ENCODE results near the gene HEYL. TPM values are rescaled to one million over a fixed set of nuclear protein-coding genes. Genes with fewer than 3 reads are reported as not detected.

HEYL gene
- total RNA-seq, 1 experiment from 2014 or later, result 8.8 TPM

GRCh38 chr1:39666772-39667171, 27.3 kb upstream of the HEYL start (continued):
- TF ChIP-seq CTCF (IDR thresholded peaks at IDR 0.05 in 2 of 3, conservative IDR thresholded peaks at IDR 0.05 in 1 of 3; ENCODE audit: borderline replicate concordance in 1 of 3, insufficient read depth in 1 of 3, low read depth in 2 of 3, low read length in 2 of 3) (no peak), ZFX (IDR thresholded peaks at IDR 0.05) (no peak), YY1 (IDR thresholded peaks at IDR 0.05; ENCODE audit: extremely low read depth, insufficient replicate concordance, low read depth, low read length) (no peak), ELF1 (IDR thresholded peaks at IDR 0.05; ENCODE audit: borderline replicate concordance, low read depth) (no peak)

GRCh38 chr1:39663559-39663958, 24.1 kb upstream of the HEYL start:
- no peak overlapping the region for H3K9ac ChIP-seq (ENCODE audit: low read length)
- no peaks in the 10 kb centered on the region for H4K20me1 ChIP-seq (ENCODE audit: insufficient read depth)
- no peaks in the 10 kb centered on the region for H3K9me3 ChIP-seq (ENCODE audit: control insufficient read depth in 1 of 2, insufficient read depth in 1 of 2, low read depth in 1 of 2, low read length in 2 of 2)
- no peaks in the 10 kb centered on the region for H3K79me2 ChIP-seq (ENCODE audit: insufficient read depth, low read length)
- H3K27ac ChIP-seq (ENCODE audit: low read depth, low read length), result no peak overlapping the region
- H3K4me2 ChIP-seq (ENCODE audit: low read length), result no peak overlapping the region
- RAD21 ChIA-PET (ENCODE audit: low non-redundant PET in 1 of 2, low total read pairs in 2 of 2, uncharacterized antibody in 2 of 2, unreplicated experiment in 2 of 2), result no interaction called here
- ATAC-seq (peak; percentile 76), DNase-seq (ENCODE audit: low read depth, low spot score) (no peak)
- H2AFZ ChIP-seq (ENCODE audit: low read depth, low read length, poor library complexity, severe bottlenecking), result no peak overlapping the region
- CTCF ChIA-PET, result no interaction called here
- H3K36me3 ChIP-seq (ENCODE audit: control insufficient read depth in 1 of 2, insufficient read depth in 2 of 2, low read length in 2 of 2), result no peaks in the 10 kb centered on the region
- intact Hi-C loops (cut with micrococcal nuclease), result no loop called here
- no TSS peak for BruUV-seq (replicated peaks)
- TF ChIP-seq ZNF274 (IDR thresholded peaks at IDR 0.05; ENCODE audit: low read depth, low read length), result no peak
- POLR2A ChIA-PET, result no interaction called here
- H3K27me3 ChIP-seq (ENCODE audit: insufficient read depth, low read length), result no peaks in the 10 kb centered on the region
- H3K4me3 ChIP-seq (replicated peaks in 1 of 2; ENCODE audit: low read depth in 1 of 2, low read length in 2 of 2), result no peak overlapping the region
- H3K9me2 ChIP-seq (ENCODE audit: insufficient read depth), result no peaks in the 10 kb centered on the region
- no peaks in the 10 kb centered on the region for H3K4me1 ChIP-seq (ENCODE audit: control insufficient read depth in 1 of 2, insufficient read depth in 2 of 2, low read length in 2 of 2)

- no peaks in the 10 kb centered on the region for H3K27me3 ChIP-seq (ENCODE audit: insufficient read depth, low read length)
- ChIA-PET POLR2A (no interaction called here), RAD21 (ENCODE audit: low non-redundant PET in 1 of 2, low total read pairs in 2 of 2, uncharacterized antibody in 2 of 2, unreplicated experiment in 2 of 2) (no interaction called here), CTCF (no interaction called here)
- TF ChIP-seq CEBPB (IDR thresholded peaks at IDR 0.05; ENCODE audit: low read depth) (no peak), ZNF274 (IDR thresholded peaks at IDR 0.05; ENCODE audit: low read depth, low read length) (no peak), POLR2A (IDR thresholded peaks at IDR 0.05; ENCODE audit: borderline replicate concordance, extremely low read depth, insufficient read depth, insufficient read length) (no peak), ZFX (IDR thresholded peaks at IDR 0.05) (no peak), YY1 (IDR thresholded peaks at IDR 0.05; ENCODE audit: extremely low read depth, insufficient replicate concordance, low read depth, low read length) (no peak), MAX (IDR thresholded peaks at IDR 0.05) (no peak), REST (IDR thresholded peaks at IDR 0.05; ENCODE audit: low read depth) (no peak), EZH2 (IDR thresholded peaks at IDR 0.05) (no peak), JUND (IDR thresholded peaks at IDR 0.05) (no peak), RAD21 (IDR thresholded peaks at IDR 0.05; ENCODE audit: low read depth) (no peak), SRF (IDR thresholded peaks at IDR 0.05; ENCODE audit: low read depth) (no peak)
- no peaks in the 10 kb centered on the region for H3K9me3 ChIP-seq (ENCODE audit: control insufficient read depth in 1 of 2, insufficient read depth in 1 of 2, low read depth in 1 of 2, low read length in 2 of 2)
- ATAC-seq (no peak), DNase-seq (ENCODE audit: low read depth, low spot score) (no peak)
- no peaks in the 10 kb centered on the region for H3K9me2 ChIP-seq (ENCODE audit: insufficient read depth)
- H3K4me3 ChIP-seq (replicated peaks in 1 of 2; ENCODE audit: low read depth in 1 of 2, low read length in 2 of 2), result no peak overlapping the region
- H4K20me1 ChIP-seq (ENCODE audit: insufficient read depth), result no peaks in the 10 kb centered on the region
- no peak overlapping the region for H3K4me2 ChIP-seq (ENCODE audit: low read length)
- no TSS peak for BruUV-seq (replicated peaks)
- intact Hi-C loops (cut with micrococcal nuclease), result no loop called here
- H3K4me1 ChIP-seq (ENCODE audit: control insufficient read depth in 1 of 2, insufficient read depth in 2 of 2, low read length in 2 of 2), result peaks cover 0 to 6% of the 10 kb centered on the region in 2 experiments; a peak in 2 of 4 replicates
- no peak overlapping the region for H2AFZ ChIP-seq (ENCODE audit: low read depth, low read length, poor library complexity, severe bottlenecking)
- H3K36me3 ChIP-seq (ENCODE audit: control insufficient read depth in 1 of 2, insufficient read depth in 2 of 2, low read length in 2 of 2), result no peaks in the 10 kb centered on the region
- H3K79me2 ChIP-seq (ENCODE audit: insufficient read depth, low read length), result no peaks in the 10 kb centered on the region
- no peak overlapping the region for H3K9ac ChIP-seq (ENCODE audit: low read length)
- H3K27ac ChIP-seq (ENCODE audit: low read depth, low read length), result no peak overlapping the region
Observed at GRCh38 chr1:39662861-39663260, 23.4 kb upstream of the HEYL start.

All from HCT116 (cell line).